ENCODE results near the gene KCNMA1.
A peak's percentile ranks its signal among the peaks of the same experiment; 100 is the strongest.

Gene KCNMA1

DNA sequence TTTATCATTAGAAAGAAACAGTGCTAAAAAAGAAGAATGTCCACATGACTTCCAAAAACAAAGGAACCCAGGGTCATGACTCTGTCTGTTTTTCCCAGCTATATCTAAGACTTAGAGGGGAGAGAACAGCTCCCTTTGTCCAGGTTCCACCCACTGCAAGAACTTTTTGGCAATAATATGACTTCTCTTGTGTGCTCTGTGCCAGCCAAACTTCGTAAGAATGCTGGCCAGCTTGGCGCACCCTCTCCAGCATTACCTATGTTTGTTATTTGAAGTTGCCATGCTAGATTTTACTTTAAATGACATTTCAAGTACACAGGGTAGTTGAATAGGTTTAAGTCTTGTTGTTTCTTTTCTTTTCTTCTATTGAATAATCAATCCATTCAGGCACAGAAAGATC is 371.4 kb downstream of the KCNMA1 start:
- TF ChIP-seq, protein P1, sequence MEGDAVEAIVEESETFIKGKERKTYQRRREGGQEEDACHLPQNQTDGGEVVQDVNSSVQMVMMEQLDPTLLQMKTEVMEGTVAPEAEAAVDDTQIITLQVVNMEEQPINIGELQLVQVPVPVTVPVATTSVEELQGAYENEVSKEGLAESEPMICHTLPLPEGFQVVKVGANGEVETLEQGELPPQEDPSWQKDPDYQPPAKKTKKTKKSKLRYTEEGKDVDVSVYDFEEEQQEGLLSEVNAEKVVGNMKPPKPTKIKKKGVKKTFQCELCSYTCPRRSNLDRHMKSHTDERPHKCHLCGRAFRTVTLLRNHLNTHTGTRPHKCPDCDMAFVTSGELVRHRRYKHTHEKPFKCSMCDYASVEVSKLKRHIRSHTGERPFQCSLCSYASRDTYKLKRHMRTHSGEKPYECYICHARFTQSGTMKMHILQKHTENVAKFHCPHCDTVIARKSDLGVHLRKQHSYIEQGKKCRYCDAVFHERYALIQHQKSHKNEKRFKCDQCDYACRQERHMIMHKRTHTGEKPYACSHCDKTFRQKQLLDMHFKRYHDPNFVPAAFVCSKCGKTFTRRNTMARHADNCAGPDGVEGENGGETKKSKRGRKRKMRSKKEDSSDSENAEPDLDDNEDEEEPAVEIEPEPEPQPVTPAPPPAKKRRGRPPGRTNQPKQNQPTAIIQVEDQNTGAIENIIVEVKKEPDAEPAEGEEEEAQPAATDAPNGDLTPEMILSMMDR (IDR thresholded peaks at IDR 0.05; ENCODE audit: control insufficient read depth, extremely low read depth, insufficient read depth) = no peak
- DNase-seq (ENCODE audit: low read depth) = peak; percentile 75
- H3K4me3 ChIP-seq (ENCODE audit: low read depth, low read length) = no peak overlapping the region

DNA sequence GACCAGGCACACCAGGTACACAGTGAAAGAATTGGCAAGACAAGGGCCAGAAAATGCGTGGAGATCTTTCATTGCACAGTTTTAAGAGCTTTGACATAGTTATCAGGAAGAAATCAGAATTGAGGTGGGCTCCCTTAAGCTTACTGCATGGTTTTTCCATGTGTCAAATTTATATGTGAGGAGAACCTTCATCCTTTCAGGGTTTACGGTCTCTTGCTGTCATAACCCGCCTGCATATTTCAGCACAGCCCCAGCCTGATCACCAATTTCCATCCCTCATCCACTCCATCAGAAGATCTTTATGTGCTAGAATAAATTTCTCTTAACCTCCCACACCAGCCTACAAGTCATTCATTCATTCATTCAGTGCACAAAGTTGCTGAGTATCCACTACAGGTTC is 373.1 kb downstream of the KCNMA1 start:
- H3K4me3 ChIP-seq (ENCODE audit: low read depth, low read length) = no peak overlapping the region
- TF ChIP-seq, protein P1 (IDR thresholded peaks at IDR 0.05; ENCODE audit: control insufficient read depth, extremely low read depth, insufficient read depth) = no peak
- DNase-seq (ENCODE audit: low read depth) = no peak

DNA sequence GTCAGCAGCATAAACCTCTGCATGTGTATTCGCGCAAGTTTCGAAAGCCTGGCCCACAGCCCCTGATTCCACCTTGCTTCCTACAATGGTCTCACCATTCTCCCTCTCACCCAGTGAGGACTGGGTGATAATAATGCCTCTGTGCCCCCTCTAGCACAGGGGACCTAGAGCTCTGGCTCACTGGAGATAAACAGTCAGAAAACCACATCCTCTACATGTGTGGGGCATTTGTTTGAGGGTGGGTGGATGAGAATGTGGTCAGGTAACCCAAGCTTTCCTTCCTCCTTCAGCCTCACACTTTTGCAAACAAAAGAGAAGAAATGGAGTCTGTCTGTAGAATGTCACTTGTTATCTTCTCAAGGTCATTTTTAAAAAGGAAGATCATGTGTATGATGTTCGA is 373.5 kb downstream of the KCNMA1 start:
- no peak overlapping the region for H3K4me3 ChIP-seq (ENCODE audit: low read depth, low read length)
- TF ChIP-seq, protein P1 (IDR thresholded peaks at IDR 0.05; ENCODE audit: control insufficient read depth, extremely low read depth, insufficient read depth) = no peak
- DNase-seq (ENCODE audit: low read depth) = no peak

DNA sequence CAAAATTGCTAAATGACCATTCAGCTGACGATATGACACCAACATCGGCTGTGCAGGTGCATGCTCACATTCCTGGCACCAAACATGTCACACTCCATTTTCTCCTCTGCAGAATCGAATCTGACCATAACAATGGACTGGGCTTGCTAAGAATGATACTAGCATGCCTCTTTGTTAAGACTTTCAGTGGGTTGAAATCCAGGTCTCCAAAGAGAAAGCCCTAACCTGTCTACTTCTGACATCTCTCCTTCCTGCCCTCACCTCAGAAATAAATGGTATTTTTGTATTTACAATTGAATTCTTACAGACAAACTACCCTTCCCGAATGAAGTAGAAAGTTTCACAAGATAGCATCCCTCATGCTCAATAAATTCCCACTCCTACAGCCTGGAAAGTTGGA is 373.9 kb downstream of the KCNMA1 start:
- no peak overlapping the region for H3K4me3 ChIP-seq (ENCODE audit: low read depth, low read length)
- no peak for DNase-seq (ENCODE audit: low read depth)
- TF ChIP-seq, protein P1 (IDR thresholded peaks at IDR 0.05; ENCODE audit: control insufficient read depth, extremely low read depth, insufficient read depth) = no peak

DNA sequence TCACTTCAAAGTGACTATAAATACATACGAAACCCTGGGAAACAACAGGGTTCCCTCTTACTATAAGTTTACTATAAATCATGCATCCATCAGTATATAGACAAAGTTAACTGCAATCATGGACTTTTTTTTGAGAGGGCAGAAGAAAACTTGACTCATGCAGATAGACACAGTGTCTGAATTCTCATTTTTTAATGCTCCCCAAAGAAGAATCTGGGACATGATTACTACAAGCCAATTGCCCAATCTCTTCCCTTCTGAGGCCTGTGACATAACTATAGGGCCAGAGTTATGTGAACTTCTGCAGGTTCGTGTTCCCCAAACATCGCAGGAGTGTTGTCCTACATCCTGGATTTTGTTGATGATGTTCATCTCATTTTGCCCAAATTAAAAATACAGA is 376.5 kb downstream of the KCNMA1 start:
- no peak for DNase-seq (ENCODE audit: low read depth)
- H3K4me3 ChIP-seq (ENCODE audit: low read depth, low read length) = no peak overlapping the region
- TF ChIP-seq, protein P1 (IDR thresholded peaks at IDR 0.05; ENCODE audit: control insufficient read depth, extremely low read depth, insufficient read depth) = no peak

DNA sequence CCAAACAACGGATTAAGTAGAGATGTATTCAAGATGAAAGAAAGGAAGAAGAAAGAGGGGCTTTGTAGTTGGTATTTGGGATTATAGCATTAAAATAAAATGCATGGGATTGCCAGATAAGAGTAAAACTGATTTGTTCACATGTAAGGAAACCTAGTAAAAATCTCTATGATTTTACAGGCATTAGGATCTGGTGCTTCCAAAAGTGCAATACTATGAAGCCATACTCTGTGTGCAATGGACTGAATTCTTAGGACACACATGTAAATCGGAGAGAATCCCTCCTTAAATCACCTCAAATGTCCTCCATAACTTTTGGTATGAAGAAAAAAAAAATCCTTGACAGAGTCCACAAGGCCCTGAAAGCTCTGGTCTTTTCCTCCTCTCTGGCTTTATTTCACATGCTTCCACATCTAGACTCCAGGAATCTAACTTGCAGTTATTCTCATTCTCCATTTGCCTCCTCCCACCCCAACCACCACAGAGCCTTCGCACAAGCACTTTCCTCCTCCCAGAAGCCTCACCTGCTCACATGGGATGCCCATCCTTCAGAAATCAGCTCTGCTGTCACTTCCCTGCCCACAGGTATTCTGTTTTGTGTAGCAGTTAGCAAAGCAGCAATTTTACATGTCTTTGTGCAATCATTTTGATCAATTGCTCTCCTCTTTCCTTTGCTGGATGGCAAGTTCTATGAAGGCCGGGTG is 378.3 kb downstream of the KCNMA1 start:
- H3K4me3 ChIP-seq (ENCODE audit: low read depth, low read length) = no peak overlapping the region
- no peak for DNase-seq (ENCODE audit: low read depth)
- TF ChIP-seq, protein P1 (IDR thresholded peaks at IDR 0.05; ENCODE audit: control insufficient read depth, extremely low read depth, insufficient read depth) = no peak

DNA sequence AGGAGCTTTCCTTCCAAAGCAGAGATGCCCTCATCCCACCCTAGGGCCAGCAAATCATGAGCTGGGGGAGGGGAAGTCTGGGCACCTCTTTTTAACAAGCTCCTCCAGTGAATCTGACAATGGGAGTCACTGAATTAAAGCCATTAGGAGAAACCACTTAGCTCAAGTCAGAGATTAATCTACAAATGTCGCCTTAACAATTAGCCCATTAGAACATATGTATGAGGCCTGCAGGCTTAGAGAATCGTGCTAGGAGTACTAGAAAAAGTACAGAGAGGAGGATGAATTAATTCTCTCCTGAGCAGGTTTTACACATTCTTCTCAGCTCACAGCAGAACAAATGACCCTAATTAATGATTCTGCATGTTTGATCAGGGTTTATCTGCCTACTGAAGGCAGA is 381.3 kb downstream of the KCNMA1 start:
- no peak for DNase-seq (ENCODE audit: low read depth)
- TF ChIP-seq, protein P1 (IDR thresholded peaks at IDR 0.05; ENCODE audit: control insufficient read depth, extremely low read depth, insufficient read depth) = no peak

More for the DNA sequence above, 381.3 kb downstream of the KCNMA1 start:
- H3K4me3 ChIP-seq (ENCODE audit: low read depth, low read length) = no peak overlapping the region

Data from LNCaP clone FGC (cell line).